K562 (cell line): Measurements from ENCODE around the gene CMIP. TPM values are rescaled to one million over a fixed set of nuclear protein-coding genes. Genes with fewer than 3 reads are reported as not detected.

Source experiments
- BRD4 ChIP-seq: fragments of 200-600 bp; sonication (generic); IDR thresholded peaks from 2 replicates; pipeline ENCODE4 v1.6.1; 2017; ENCODE audit warnings: inconsistent platforms
- DMBX1 ChIP-seq: fragments of 250-450 bp; sonication (Bioruptor Pico); IDR thresholded peaks from 2 replicates; pipeline ENCODE4 v1.8.0; 2022; ENCODE audit warnings: inconsistent platforms, mild to moderate bottlenecking, moderate library complexity, borderline replicate concordance
- FOXK2 ChIP-seq, 2 experiments: fragments of 450-650 bp; IDR thresholded peaks in 1 of 2; conservative IDR thresholded peaks in 1 of 2; 2 replicates each; pipeline ENCODE4 v1.6.1; 2016; ENCODE audit warnings: low read depth in 2 of 2, mild to moderate bottlenecking in 1 of 2
- GABPB1 ChIP-seq: sonication (generic); formaldehyde crosslinking; IDR thresholded peaks from 2 replicates; pipeline ENCODE4 v1.8.0; 2022; ENCODE audit warnings: mild to moderate bottlenecking, missing genetic modification reagents
- KDM2B ChIP-seq: fragments of 250-450 bp; sonication (Bioruptor Pico); IDR thresholded peaks from 2 replicates; pipeline ENCODE4 v1.8.0; 2021; ENCODE audit warnings: mild to moderate bottlenecking, moderate library complexity
- NR2F6 ChIP-seq: fragments of 450-650 bp; formaldehyde crosslinking; IDR thresholded peaks from 2 replicates; pipeline ENCODE4 v1.4.0; 2020; ENCODE audit warnings: mild to moderate bottlenecking
- PHTF2 ChIP-seq: fragments of 250-450 bp; sonication (Bioruptor Pico); IDR thresholded peaks from 2 replicates; pipeline ENCODE4 v1.5.0; 2021; ENCODE audit warnings: mild to moderate bottlenecking
- POLR3G ChIP-seq: IDR thresholded peaks from 2 replicates; pipeline ENCODE4 v1.6.1; 2011; ENCODE audit not compliant: insufficient read length, insufficient replicate concordance; ENCODE audit errors: extremely low read depth
- PTBP1 ChIP-seq: fragments of 200-400 bp; formaldehyde crosslinking; IDR thresholded peaks from 2 replicates; pipeline ENCODE4 v1.6.1; 2017; ENCODE audit warnings: low read depth, low read length
- RBM14 ChIP-seq: fragments of 200-400 bp; formaldehyde crosslinking; IDR thresholded peaks from 2 replicates; pipeline ENCODE4 v1.6.1; 2018; ENCODE audit warnings: low read depth, mild to moderate bottlenecking, low read length, moderate library complexity, borderline replicate concordance; ENCODE audit not compliant: insufficient read depth
- TAF1 ChIP-seq: IDR thresholded peaks from 2 replicates; pipeline ENCODE4 v1.6.1; 2011; ENCODE audit warnings: mild to moderate bottlenecking, low read length, moderate library complexity; ENCODE audit not compliant: insufficient read depth, control insufficient read depth, severe bottlenecking; ENCODE audit errors: extremely low read depth
- TAF7 ChIP-seq: fragments of 450-650 bp; IDR thresholded peaks from 2 replicates; pipeline ENCODE4 v1.6.1; 2016; ENCODE audit warnings: missing genetic modification characterization, missing compliant biosample characterization
- ZNF24 ChIP-seq: fragments of 450-650 bp; IDR thresholded peaks from 2 replicates; pipeline ENCODE4 v1.6.1; 2016
- ZNF668 ChIP-seq: fragments of 250-450 bp; sonication (Bioruptor Pico); IDR thresholded peaks from 2 replicates; pipeline ENCODE4 v1.8.0; 2022; ENCODE audit warnings: mild to moderate bottlenecking, inconsistent platforms
- polyA plus RNA-seq, 8 experiments: library from polyadenylated mRNA; depleted of rRNA in 4 of 8; stranded (reverse) in 5 of 8; unstranded in 3 of 8; fragments of >200 nt; fragmentation: Nextera tagmentation in 2 of 8; fragmentation: Illumina TruSeq in 1 of 8; extraction: Ambion mirVana in 2 of 8; extraction: Trizol in 1 of 8; gene quantifications; 2 replicates each; pipeline versions ENCODE4 v1.2.1 to v1.2.3, GENCODE V29; 2011 to 2014; ENCODE audit warnings: inconsistent platforms in 1 of 8, missing spikeins in 1 of 8
- total RNA-seq, 7 experiments: library from RNA; depleted of rRNA in 6 of 7; stranded (reverse); fragments of >200 nt in 6 of 7; fragmentation: Illumina TruSeq in 2 of 7; extraction: Trizol in 2 of 7; gene quantifications; 2 replicates each; pipeline versions ENCODE4 v1.2.1 to v1.2.3, GENCODE V29; 2011 to 2021; ENCODE audit warnings: low replicate concordance in 1 of 7
- TF ChIP-seq, protein P1 (sequence below): fragments of 200-800 bp; sonication (Bioruptor generic); IDR thresholded peaks from 2 replicates; pipeline ENCODE4 v1.6.1; 2017; ENCODE audit warnings: missing genetic modification characterization, missing compliant biosample characterization
- TF ChIP-seq, protein P2 (sequence below): fragments of 450-650 bp; IDR thresholded peaks from 2 replicates; pipeline ENCODE4 v1.6.1; 2017; ENCODE audit warnings: antibody characterized with exemption, mild to moderate bottlenecking
- TF ChIP-seq, protein P3 (sequence below): sonication (generic); formaldehyde crosslinking; IDR thresholded peaks from 2 replicates; pipeline ENCODE4 v1.4.0; 2020; ENCODE audit warnings: mild to moderate bottlenecking, missing genetic modification reagents
- TF ChIP-seq, protein P4 (sequence below): fragments of 250-450 bp; sonication (Bioruptor Pico); IDR thresholded peaks from 2 replicates; pipeline ENCODE4 v1.8.0; 2021; ENCODE audit warnings: moderate library complexity, mild to moderate bottlenecking, inconsistent platforms

Gene CMIP
- total and polyA plus RNA-seq, 9 of the 15 experiments (the other 6 are each of a cell fraction or from before 2014, with no cell fraction given), result 0.94 to 82.5 (median 10.3) TPM

DNA sequence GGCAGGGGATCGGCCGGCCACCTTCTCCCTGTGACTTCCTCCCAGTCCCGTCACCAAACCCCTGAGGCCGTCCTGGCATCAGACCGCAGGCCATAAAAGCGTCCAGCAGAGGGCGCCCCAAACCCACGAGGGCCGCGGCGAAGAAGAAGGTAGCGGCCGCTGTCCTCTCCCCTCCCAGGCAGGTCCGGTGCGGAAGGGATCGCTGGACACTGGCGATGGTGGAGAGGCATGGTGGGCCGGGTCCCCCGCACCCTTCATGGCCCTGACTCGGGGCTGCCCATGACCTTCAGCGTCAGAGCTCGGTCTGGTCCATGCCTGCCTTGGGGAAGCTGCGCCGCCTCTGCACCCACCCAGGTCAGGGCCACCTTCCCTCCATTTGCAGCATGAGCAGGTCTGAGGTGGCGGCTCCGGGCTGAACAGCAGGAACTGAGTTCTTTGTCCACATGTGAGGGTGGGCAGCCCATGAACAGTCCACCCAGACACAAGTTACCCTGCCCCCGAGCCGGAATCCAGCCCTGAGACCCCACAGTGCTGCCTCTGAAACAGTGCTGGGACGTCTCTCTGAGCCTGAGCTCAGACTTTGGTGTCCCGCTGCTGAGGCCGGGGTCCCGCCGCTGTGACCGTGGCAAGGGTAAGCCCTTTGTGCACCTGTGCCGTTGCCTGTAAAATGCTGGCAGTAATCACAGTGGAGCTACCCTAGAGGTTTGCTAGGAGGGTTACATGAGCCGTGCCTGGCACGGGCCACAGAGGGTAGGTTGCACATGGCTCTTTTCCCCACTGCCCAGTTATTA lies 40.8 kb upstream of the CMIP start (continued):
- TF ChIP-seq, protein P1, sequence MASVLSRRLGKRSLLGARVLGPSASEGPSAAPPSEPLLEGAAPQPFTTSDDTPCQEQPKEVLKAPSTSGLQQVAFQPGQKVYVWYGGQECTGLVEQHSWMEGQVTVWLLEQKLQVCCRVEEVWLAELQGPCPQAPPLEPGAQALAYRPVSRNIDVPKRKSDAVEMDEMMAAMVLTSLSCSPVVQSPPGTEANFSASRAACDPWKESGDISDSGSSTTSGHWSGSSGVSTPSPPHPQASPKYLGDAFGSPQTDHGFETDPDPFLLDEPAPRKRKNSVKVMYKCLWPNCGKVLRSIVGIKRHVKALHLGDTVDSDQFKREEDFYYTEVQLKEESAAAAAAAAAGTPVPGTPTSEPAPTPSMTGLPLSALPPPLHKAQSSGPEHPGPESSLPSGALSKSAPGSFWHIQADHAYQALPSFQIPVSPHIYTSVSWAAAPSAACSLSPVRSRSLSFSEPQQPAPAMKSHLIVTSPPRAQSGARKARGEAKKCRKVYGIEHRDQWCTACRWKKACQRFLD, result no peak
- TF ChIP-seq ZNF668 (no peak), KDM2B (CRISPR knock-in tag) (peak; percentile 62), POLR3G (no peak), DMBX1 (CRISPR knock-in tag) (no peak), PHTF2 (CRISPR knock-in tag) (no peak), PTBP1 (no peak), TAF7 (tag) (no peak), GABPB1 (CRISPR knock-in tag) (peak; percentile 72), BRD4 (no peak), FOXK2 (conservative IDR thresholded peaks at IDR 0.05 in 1 of 2, IDR thresholded peaks at IDR 0.05 in 1 of 2; ENCODE audit: low read depth in 2 of 2) (no peak), NR2F6 (CRISPR knock-in tag) (no peak), ZNF24 (peak; percentile 74; the same call in 1 of the 2 replicates), RBM14 (no peak), TAF1 (no peak)
- TF ChIP-seq, protein P2, sequence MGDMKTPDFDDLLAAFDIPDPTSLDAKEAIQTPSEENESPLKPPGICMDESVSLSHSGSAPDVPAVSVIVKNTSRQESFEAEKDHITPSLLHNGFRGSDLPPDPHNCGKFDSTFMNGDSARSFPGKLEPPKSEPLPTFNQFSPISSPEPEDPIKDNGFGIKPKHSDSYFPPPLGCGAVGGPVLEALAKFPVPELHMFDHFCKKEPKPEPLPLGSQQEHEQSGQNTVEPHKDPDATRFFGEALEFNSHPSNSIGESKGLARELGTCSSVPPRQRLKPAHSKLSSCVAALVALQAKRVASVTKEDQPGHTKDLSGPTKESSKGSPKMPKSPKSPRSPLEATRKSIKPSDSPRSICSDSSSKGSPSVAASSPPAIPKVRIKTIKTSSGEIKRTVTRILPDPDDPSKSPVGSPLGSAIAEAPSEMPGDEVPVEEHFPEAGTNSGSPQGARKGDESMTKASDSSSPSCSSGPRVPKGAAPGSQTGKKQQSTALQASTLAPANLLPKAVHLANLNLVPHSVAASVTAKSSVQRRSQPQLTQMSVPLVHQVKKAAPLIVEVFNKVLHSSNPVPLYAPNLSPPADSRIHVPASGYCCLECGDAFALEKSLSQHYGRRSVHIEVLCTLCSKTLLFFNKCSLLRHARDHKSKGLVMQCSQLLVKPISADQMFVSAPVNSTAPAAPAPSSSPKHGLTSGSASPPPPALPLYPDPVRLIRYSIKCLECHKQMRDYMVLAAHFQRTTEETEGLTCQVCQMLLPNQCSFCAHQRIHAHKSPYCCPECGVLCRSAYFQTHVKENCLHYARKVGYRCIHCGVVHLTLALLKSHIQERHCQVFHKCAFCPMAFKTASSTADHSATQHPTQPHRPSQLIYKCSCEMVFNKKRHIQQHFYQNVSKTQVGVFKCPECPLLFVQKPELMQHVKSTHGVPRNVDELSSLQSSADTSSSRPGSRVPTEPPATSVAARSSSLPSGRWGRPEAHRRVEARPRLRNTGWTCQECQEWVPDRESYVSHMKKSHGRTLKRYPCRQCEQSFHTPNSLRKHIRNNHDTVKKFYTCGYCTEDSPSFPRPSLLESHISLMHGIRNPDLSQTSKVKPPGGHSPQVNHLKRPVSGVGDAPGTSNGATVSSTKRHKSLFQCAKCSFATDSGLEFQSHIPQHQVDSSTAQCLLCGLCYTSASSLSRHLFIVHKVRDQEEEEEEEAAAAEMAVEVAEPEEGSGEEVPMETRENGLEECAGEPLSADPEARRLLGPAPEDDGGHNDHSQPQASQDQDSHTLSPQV, result no peak
- TF ChIP-seq, protein P3, sequence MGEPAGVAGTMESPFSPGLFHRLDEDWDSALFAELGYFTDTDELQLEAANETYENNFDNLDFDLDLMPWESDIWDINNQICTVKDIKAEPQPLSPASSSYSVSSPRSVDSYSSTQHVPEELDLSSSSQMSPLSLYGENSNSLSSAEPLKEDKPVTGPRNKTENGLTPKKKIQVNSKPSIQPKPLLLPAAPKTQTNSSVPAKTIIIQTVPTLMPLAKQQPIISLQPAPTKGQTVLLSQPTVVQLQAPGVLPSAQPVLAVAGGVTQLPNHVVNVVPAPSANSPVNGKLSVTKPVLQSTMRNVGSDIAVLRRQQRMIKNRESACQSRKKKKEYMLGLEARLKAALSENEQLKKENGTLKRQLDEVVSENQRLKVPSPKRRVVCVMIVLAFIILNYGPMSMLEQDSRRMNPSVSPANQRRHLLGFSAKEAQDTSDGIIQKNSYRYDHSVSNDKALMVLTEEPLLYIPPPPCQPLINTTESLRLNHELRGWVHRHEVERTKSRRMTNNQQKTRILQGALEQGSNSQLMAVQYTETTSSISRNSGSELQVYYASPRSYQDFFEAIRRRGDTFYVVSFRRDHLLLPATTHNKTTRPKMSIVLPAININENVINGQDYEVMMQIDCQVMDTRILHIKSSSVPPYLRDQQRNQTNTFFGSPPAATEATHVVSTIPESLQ (CRISPR knock-in tag), result no peak
- TF ChIP-seq, protein P4, sequence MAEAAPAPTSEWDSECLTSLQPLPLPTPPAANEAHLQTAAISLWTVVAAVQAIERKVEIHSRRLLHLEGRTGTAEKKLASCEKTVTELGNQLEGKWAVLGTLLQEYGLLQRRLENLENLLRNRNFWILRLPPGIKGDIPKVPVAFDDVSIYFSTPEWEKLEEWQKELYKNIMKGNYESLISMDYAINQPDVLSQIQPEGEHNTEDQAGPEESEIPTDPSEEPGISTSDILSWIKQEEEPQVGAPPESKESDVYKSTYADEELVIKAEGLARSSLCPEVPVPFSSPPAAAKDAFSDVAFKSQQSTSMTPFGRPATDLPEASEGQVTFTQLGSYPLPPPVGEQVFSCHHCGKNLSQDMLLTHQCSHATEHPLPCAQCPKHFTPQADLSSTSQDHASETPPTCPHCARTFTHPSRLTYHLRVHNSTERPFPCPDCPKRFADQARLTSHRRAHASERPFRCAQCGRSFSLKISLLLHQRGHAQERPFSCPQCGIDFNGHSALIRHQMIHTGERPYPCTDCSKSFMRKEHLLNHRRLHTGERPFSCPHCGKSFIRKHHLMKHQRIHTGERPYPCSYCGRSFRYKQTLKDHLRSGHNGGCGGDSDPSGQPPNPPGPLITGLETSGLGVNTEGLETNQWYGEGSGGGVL (CRISPR knock-in tag), result no peak
